ENCODE results near the gene AFAP1.

AFAP1 gene

GRCh38 chr4:7915875-7916242 is 23.8 kb downstream of the AFAP1 start:
- DNase-seq (ENCODE audit: low spot score) = no peak

GRCh38 chr4:7912826-7913225 is 26.8 kb downstream of the AFAP1 start:
- no peak for DNase-seq (ENCODE audit: low spot score)

DNA sequence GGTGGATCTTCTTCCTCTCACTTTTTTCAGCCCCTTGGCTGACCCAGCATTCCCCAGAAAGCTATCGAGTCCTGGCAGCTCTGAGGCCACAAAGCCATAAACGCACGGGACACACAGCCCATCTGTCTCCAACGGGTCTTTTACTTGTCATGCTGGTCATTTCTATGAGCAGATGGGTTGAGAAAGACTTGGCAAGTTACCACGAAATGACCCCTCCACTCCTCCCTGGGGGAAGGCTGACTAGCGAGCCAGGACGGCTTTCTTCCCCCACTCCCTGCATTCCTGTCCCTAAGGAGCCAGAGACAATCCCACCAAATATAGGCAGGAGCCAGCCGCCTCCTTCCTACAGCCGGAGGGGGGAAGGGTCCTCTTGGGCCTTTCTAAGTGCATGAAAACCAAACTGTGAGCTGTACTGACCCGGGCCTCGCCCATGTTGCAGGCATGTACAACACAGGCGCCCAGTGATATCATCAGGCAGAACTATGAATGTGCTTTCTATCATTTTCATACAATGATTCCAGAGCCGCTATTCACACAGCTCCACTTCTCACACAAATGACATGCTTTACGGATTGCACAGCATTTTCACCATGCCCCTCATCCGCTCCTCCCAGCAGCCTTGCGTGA is 28.6 kb downstream of the AFAP1 start:
- DNase-seq (ENCODE audit: low spot score) = no peak

- DNase-seq (ENCODE audit: low spot score) = no peak
These were observed 29.3 kb downstream of the AFAP1 start for GRCh38 chr4:7910263-7910896.

GRCh38 chr4:7909463-7910262 is 30.0 kb downstream of the AFAP1 start:
- no peak for DNase-seq (ENCODE audit: low spot score)

GRCh38 chr4:7908668-7909067 is 31.0 kb downstream of the AFAP1 start:
- no peak for DNase-seq (ENCODE audit: low spot score)

GRCh38 chr4:7907142-7907541 is 32.5 kb downstream of the AFAP1 start:
- no peak for DNase-seq (ENCODE audit: low spot score)

DNA sequence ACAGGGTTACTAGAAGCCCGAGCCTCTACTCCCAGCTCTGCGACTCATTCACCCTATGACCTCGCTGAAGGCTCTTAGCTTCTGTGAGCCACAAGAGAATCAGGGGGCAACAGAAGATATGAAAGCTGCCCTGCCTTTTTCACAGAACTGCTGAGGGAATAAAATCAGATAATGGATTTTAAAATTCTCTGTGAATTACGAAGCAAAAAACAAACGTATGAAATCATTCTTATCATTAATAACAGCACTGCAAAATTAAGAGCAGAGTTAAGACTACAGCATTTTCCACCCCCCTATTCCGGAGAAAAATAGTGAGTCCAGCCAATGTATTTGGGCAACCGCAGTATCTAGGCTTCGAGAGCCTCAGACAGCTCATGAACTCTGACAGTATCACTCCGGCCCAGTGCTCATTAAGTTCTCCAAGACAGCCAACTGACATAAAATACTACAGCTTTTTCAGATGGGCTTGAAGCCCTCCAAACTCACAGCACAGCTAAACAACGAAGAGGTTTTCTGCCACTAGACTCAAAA is 33.4 kb downstream of the AFAP1 start:
- no peak for DNase-seq (ENCODE audit: low spot score)

GRCh38 chr4:7904952-7905915 is 34.4 kb downstream of the AFAP1 start:
- no peak for DNase-seq (ENCODE audit: low spot score)

DNA sequence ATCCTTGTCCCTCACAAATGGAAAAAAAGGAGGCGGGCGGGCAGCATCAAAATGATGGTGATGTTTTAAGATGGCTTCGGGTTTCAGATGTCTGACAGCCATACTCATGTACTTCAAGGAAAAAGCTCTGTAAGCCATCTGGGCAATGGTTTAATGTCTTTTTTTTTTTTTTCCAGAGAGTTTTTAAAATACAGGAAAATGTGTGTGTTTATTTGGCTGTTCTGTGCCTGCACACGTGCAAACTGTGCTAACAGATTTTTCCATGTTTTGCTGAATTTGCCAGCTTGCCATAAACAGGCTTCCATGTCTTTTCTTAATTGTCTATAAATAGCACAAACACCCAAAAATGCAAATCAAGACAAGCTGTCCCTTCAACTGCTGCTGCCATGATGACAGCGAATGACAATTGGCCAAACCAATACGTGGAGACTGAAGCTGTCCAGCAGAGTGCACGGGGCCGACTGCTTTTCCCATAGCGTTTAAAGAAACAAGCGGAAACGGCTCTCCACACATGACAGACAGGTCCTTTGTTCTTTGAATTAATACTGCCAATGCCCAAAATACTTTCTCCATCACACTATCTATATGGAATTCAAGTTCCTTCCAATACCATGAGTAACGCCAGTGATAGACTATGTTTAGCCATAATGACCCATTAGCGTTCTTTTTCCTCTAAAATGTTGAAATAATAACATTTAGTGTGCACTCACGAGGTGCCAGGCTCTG is 35.7 kb downstream of the AFAP1 start:
- DNase-seq (ENCODE audit: low spot score) = peak; percentile 17

- no peak for DNase-seq (ENCODE audit: low spot score)
These were observed 36.8 kb downstream of the AFAP1 start for GRCh38 chr4:7902826-7903225.

DNA sequence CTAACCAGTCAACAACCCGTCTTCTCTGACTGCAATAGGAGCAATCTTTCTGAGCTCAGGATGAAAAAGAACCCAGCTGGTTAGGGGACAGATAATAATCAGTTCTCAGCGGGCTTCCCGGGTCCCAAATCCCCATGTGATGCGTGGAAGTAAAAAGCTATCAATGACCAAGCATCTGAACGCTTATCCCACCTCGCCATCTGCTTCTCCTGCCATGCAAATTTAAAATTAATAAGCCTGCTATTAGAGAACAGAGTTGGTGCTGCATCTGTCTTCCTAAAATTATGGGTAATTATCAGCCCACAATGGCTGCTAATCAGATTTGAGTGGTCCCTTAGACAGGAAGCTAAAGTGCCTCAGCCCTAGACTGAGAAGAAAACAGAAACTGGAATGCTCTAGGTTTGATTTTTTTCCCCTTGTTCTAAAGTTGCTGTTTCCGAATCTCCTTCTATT is 37.5 kb downstream of the AFAP1 start:
- DNase-seq (ENCODE audit: low spot score) = no peak

DNA sequence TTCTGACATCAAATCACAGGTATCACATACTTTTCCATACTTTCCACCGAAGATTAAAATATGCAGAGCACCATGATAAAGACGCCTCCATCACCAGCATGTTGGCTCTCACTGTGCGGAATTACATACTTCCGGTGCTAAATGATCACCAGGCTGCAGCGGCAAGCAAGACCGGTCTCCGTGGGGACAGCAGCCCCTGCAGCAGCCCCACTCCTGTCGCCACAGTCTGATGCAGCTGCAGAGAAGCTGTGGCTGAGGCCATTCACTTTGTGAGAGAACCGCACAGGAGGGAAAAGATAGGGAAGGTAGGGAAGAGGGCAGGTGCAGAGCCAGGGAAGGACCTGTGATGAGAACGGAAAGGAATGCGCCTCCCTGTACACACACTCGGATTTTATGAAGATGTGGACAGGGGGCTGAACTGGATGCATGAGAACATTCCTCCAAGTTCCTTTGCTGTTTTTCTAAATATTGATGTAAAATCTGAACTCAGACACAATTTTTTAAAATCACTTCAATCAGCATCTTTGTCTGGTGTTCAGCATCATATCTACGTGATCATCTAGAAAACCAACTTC is 38.3 kb downstream of the AFAP1 start:
- no peak for DNase-seq (ENCODE audit: low spot score)

- DNase-seq (ENCODE audit: low spot score) = no peak
These were observed 39.2 kb downstream of the AFAP1 start for GRCh38 chr4:7900334-7900909.

DNA sequence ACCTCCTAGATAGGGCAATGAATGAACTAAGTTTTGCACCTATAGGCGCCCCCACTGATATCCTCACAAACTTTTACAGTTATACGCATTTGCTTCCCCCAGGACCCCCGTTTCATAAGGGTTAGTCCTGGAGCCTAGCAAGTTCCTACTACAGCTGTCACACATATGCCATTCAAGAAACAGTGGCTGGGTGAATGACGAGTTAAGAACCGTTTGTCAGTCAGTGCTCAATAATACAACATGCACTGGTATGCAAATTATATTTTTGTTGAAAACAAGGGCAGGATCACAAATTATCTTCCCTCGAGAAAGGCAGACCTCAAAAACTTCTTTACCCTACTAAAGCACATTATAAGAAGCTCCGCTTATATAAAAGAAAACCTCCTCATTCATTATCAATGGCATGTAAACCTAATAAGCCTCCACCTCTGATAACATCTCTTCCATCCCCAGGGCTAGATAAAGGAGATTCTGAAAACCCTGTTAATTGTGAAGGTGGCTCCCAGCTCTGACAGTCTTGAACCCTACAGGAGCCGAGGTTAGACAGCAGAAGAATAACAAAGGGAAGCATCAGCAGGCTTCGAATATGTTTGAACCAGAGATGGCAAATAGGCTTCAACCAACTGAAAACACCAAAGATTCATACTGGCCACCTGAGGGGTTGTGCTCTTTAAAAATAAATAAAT is 40.3 kb downstream of the AFAP1 start:
- DNase-seq (ENCODE audit: low spot score) = no peak

- no peak for DNase-seq (ENCODE audit: low spot score)
These were observed 41.3 kb downstream of the AFAP1 start for GRCh38 chr4:7898385-7898784.

GRCh38 chr4:7897811-7898210 is 41.9 kb downstream of the AFAP1 start:
- DNase-seq (ENCODE audit: low spot score) = no peak

DNA sequence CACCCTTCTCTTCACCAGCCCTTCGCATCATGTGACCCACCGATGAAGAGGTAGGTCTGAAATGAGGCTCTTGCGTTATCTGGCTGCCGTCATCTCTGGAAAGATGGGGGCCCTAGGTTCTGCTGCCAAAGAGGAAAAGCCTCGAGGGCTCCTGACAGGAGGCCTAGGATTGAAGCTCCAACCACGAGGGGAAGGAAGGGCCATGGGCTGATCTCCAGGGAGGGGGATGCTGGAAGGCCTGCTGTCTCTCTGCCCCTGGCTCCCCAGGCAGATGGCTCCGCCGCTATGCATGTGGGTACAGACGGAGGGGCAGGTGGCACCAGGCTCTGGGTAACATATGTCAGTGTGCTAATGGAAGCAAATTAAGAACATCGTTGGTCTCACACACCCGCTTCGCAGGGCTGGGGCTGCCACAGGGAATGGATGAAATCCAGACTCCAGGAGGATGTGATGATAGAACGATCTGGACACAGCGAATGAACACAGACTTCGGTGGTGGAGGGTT is 44.9 kb downstream of the AFAP1 start:
- no peak for DNase-seq (ENCODE audit: low spot score)

- DNase-seq (ENCODE audit: low spot score) = no peak
These were observed 45.5 kb downstream of the AFAP1 start for GRCh38 chr4:7894098-7894676.

All from kidney capillary endothelial cell (primary cell).